Neuronal stem cell (in vitro differentiated cells): ENCODE results near the gene SOX5.

ENCODE experiments used
- DNase-seq: peaks from one replicate; pipeline ENCODE4 v3.0.0-alpha.2; 2013; ENCODE audit warnings: low spot score
- H2AFZ ChIP-seq: one replicate; pipeline ENCODE4 v1.6.1; 2013; ENCODE audit warnings: mild to moderate bottlenecking, low read length, inconsistent platforms
- H2AK5ac ChIP-seq: 2 replicates; pipeline ENCODE4 v1.6.1; 2013; ENCODE audit warnings: low read depth, mild to moderate bottlenecking, inconsistent platforms, low read length, moderate library complexity, mixed read lengths
- H2BK120ac ChIP-seq: 2 replicates; pipeline ENCODE4 v1.6.1; 2013; ENCODE audit warnings: low read depth, mild to moderate bottlenecking, inconsistent platforms, low read length, moderate library complexity, mixed read lengths
- H2BK12ac ChIP-seq: one replicate; pipeline ENCODE4 v1.6.1; 2013; ENCODE audit warnings: low read length, inconsistent platforms
- H2BK15ac ChIP-seq: 2 replicates; pipeline ENCODE4 v1.6.1; 2013; ENCODE audit warnings: mild to moderate bottlenecking, low read length, inconsistent platforms, mixed read lengths
- H2BK5ac ChIP-seq: one replicate; pipeline ENCODE4 v1.6.1; 2013; ENCODE audit warnings: inconsistent platforms, mild to moderate bottlenecking, low read length, moderate library complexity
- H3K14ac ChIP-seq: one replicate; pipeline ENCODE4 v1.6.1; 2013; ENCODE audit warnings: low read length, inconsistent platforms
- H3K18ac ChIP-seq: 2 replicates; pipeline ENCODE4 v1.6.1; 2013; ENCODE audit warnings: low read length, inconsistent platforms
- H3K23ac ChIP-seq: 2 replicates; pipeline ENCODE4 v1.6.1; 2013; ENCODE audit warnings: low read depth, mild to moderate bottlenecking, mixed read lengths, low read length, inconsistent platforms; ENCODE audit not compliant: poor library complexity
- H3K27ac ChIP-seq: replicated peaks from 3 replicates; pipeline ENCODE4 v1.5.1; 2013; ENCODE audit warnings: low read length, inconsistent platforms
- H3K27me3 ChIP-seq, 3 experiments: 2 replicates each; pipeline ENCODE4 v1.6.1; 2013; ENCODE audit warnings: low read length in 3 of 3, mild to moderate bottlenecking in 2 of 3, inconsistent platforms in 1 of 3, low read depth in 1 of 3, mixed read lengths in 1 of 3, moderate library complexity in 1 of 3; ENCODE audit not compliant: control insufficient read depth in 3 of 3, insufficient read depth in 3 of 3
- H3K36me3 ChIP-seq, 2 donors: replicated peaks in 1 of 2; 2 replicates each; pipeline ENCODE4 v1.6.1; 2013; ENCODE audit warnings: low read length in 2 of 2; ENCODE audit not compliant: control insufficient read depth in 2 of 2, insufficient read depth in 2 of 2
- H3K4ac ChIP-seq: 2 replicates; pipeline ENCODE4 v1.6.1; 2013; ENCODE audit warnings: inconsistent platforms, mild to moderate bottlenecking, low read length, moderate library complexity
- H3K4me1 ChIP-seq, 2 donors: 1 replicate in 1 of 2; 2 replicates in 1 of 2; pipeline ENCODE4 v1.6.1; 2013; ENCODE audit warnings: low read length in 2 of 2, low read depth in 1 of 2; ENCODE audit not compliant: control insufficient read depth in 2 of 2, insufficient read depth in 1 of 2
- H3K4me2 ChIP-seq: one replicate; pipeline ENCODE4 v1.6.1; 2013; ENCODE audit warnings: mild to moderate bottlenecking, low read length, inconsistent platforms; ENCODE audit not compliant: insufficient read depth, poor library complexity, severe bottlenecking
- H3K4me3 ChIP-seq, 2 donors: 2 replicates each; pipeline ENCODE4 v1.5.1; 2013; ENCODE audit warnings: low read length in 2 of 2, mild to moderate bottlenecking in 2 of 2, inconsistent platforms in 1 of 2, moderate library complexity in 1 of 2
- H3K79me1 ChIP-seq: one replicate; pipeline ENCODE4 v1.6.1; 2013; ENCODE audit warnings: low read depth, mild to moderate bottlenecking, inconsistent platforms, low read length, moderate library complexity
- H3K9ac ChIP-seq: one replicate; pipeline ENCODE4 v1.6.1; 2013; ENCODE audit warnings: mild to moderate bottlenecking, low read depth, low read length, inconsistent platforms; ENCODE audit not compliant: poor library complexity
- H3K9me3 ChIP-seq, 2 donors: replicated peaks in 1 of 2; 2 replicates each; pipeline versions ENCODE3 to v1.6.1; 2013; ENCODE audit warnings: low read length in 2 of 2, mild to moderate bottlenecking in 2 of 2, inconsistent platforms in 1 of 2, low read depth in 1 of 2, mixed read lengths in 1 of 2, moderate library complexity in 1 of 2; ENCODE audit not compliant: control insufficient read depth in 2 of 2, insufficient read depth in 1 of 2
- H4K8ac ChIP-seq: one replicate; pipeline ENCODE4 v1.6.1; 2013; ENCODE audit warnings: low read depth, mild to moderate bottlenecking, inconsistent platforms, low read length, moderate library complexity
- H4K91ac ChIP-seq: one replicate; pipeline ENCODE4 v1.6.1; 2013; ENCODE audit warnings: low read length, low read depth, mild to moderate bottlenecking, inconsistent platforms; ENCODE audit not compliant: poor library complexity
- WGBS, 2 donors: extraction: QIAGEN DNeasy Blood & Tissue Kit; methylation state at CpG; one replicate each; pipeline ENCODE4 v1.1.7; 2013; ENCODE audit warnings: missing lambda C conversion rate in 2 of 2, mixed read lengths in 1 of 2; ENCODE audit not compliant: insufficient read length in 2 of 2, insufficient replicate concordance in 1 of 2; ENCODE audit errors: extremely low coverage in 2 of 2; 5-methylcytosine and 5-hydroxymethylcytosine counted together

SOX5 gene

DNA sequence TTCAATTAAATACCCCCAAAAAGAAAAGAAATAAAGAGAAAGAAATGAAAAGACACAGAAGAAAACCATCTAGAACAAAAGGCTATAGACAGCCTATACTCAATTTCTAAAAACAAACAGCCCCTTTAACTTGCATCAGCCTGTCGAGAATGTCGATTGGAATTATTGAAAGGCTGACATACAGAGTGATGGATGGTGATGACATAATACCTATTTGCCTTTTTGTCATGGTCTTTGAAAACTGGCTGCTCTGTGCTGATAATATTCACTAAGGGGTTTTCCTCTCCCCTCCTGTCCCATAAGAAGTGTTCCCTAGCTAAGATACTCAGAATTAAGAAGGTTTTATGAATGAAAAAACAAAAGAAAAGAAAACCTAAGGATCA, 393.7 kb downstream of the SOX5 start:
- Histone ChIP-seq H3K4me3 (no peak overlapping the region), H2BK12ac (no peak overlapping the region), H2BK120ac (no peak overlapping the region), H2AK5ac (no peak overlapping the region), H3K9ac (no peak overlapping the region), H3K4me2 (no peak overlapping the region), H3K14ac (no peak overlapping the region), H3K4ac (no peak overlapping the region), H4K91ac (no peak overlapping the region), H2BK5ac (no peak overlapping the region), H3K79me1 (no peaks in the 10 kb centered on the region), H2BK15ac (no peak overlapping the region), H3K27ac (no peak overlapping the region), H3K27me3 (no peaks in the 10 kb centered on the region), H3K23ac (no peak overlapping the region), H3K36me3 (peaks cover 4 to 6% of the 10 kb centered on the region in 2 donors), H3K4me1 (peaks cover 3 to 7% of the 10 kb centered on the region in 2 donors), H2AFZ (no peak overlapping the region), H3K9me3 (peaks cover 0 to 3% of the 10 kb centered on the region in 2 donors), H4K8ac (no peak overlapping the region), H3K18ac (no peak overlapping the region)
- WGBS, 2 donors, result no CpG with 5 or more reads among the region's 2 CpGs
- DNase-seq, result no peak

DNA sequence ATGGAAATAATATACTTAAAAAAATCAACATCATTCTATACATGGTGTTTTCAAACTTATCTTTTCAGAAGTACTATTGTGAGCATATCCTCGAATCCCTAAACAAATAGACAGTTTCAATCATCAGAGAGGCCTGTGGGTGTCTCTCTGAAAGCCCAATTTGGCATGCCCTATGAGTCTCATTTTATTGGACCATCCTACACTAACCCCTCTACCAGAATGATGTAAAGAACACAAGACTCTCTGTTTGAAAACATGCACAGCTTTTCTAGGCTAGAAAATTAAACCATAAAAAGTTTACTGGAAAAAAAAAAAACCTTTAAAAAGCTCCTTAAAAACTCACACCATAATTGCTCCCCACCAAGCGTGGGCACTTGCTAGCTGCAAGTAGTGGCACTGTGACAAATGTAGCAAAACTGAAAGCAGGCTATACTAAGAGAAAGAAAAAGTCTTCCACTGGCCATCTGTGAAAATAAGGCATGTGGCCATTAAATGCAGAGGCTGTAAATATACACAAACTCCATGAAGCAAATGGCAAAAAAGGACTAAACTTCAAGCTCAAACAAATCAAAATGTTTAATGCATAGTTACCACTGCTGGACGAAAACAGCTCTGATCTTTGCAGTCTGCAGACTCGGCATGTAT, 394.2 kb downstream of the SOX5 start:
- no peak overlapping the region for H4K91ac ChIP-seq
- H3K4me1 ChIP-seq, result peaks cover 3 to 7% of the 10 kb centered on the region in 2 donors
- no peak overlapping the region for H4K8ac ChIP-seq
- H3K4ac ChIP-seq, result no peak overlapping the region
- no peak overlapping the region for H2BK15ac ChIP-seq
- no peak for DNase-seq
- H3K9ac ChIP-seq, result no peak overlapping the region
- H2AFZ ChIP-seq, result no peak overlapping the region
- H3K23ac ChIP-seq, result no peak overlapping the region
- WGBS, 2 donors, result no CpG with 5 or more reads among the region's 4 CpGs
- H3K4me3 ChIP-seq, result no peak overlapping the region
- no peak overlapping the region for H2BK120ac ChIP-seq
- no peak overlapping the region for H3K4me2 ChIP-seq
- H3K27me3 ChIP-seq, result no peaks in the 10 kb centered on the region
- H3K27ac ChIP-seq, result peak overlapping the region; percentile 2
- H2AK5ac ChIP-seq, result no peak overlapping the region
- no peaks in the 10 kb centered on the region for H3K79me1 ChIP-seq
- no peak overlapping the region for H3K18ac ChIP-seq
- no peak overlapping the region for H2BK5ac ChIP-seq
- peaks cover under 1 to 4% of the 10 kb centered on the region in 2 donors for H3K36me3 ChIP-seq
- H3K14ac ChIP-seq, result no peak overlapping the region
- H3K9me3 ChIP-seq, result peaks cover 0 to 3% of the 10 kb centered on the region in 2 donors
- no peak overlapping the region for H2BK12ac ChIP-seq

DNA sequence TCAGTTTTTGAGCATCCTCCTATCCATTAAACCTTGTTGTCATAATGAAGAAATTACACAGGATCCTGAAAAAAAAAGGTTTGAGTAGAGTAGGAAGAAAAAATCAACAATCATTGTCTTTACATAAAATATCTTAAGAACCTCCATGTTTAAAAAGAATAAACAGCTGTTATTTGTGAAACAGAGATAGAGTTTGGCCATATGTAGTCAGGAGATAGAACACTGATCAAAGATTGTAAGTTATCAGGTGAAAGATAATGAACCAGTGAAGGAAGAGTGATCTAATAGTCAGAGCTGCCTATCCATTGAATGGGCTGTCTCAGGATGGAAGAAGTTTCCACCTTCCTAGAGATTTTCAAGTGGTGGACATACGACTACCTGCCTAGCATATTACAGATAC, 397.1 kb downstream of the SOX5 start:
- H2AK5ac ChIP-seq, result no peak overlapping the region
- H2BK120ac ChIP-seq, result no peak overlapping the region
- H3K9me3 ChIP-seq, result peaks cover 0 to 3% of the 10 kb centered on the region in 2 donors
- H3K18ac ChIP-seq, result no peak overlapping the region
- peaks cover 0 to 4% of the 10 kb centered on the region in 2 donors for H3K36me3 ChIP-seq
- no peak overlapping the region for H3K9ac ChIP-seq
- H2BK15ac ChIP-seq, result no peak overlapping the region
- H2BK5ac ChIP-seq, result no peak overlapping the region
- WGBS, 2 donors, result no CpG with 5 or more reads among the region's 1 CpG
- no peak for DNase-seq
- H4K91ac ChIP-seq, result no peak overlapping the region
- no peak overlapping the region for H3K4me3 ChIP-seq
- H3K23ac ChIP-seq, result no peak overlapping the region
- H3K4me1 ChIP-seq, result peaks cover 3 to 7% of the 10 kb centered on the region in 2 donors
- no peak overlapping the region for H4K8ac ChIP-seq
- H3K14ac ChIP-seq, result no peak overlapping the region
- no peaks in the 10 kb centered on the region for H3K27me3 ChIP-seq
- H3K27ac ChIP-seq, result no peak overlapping the region
- H3K4me2 ChIP-seq, result no peak overlapping the region
- no peak overlapping the region for H3K4ac ChIP-seq
- no peak overlapping the region for H2AFZ ChIP-seq
- H2BK12ac ChIP-seq, result no peak overlapping the region
- H3K79me1 ChIP-seq, result no peaks in the 10 kb centered on the region

DNA sequence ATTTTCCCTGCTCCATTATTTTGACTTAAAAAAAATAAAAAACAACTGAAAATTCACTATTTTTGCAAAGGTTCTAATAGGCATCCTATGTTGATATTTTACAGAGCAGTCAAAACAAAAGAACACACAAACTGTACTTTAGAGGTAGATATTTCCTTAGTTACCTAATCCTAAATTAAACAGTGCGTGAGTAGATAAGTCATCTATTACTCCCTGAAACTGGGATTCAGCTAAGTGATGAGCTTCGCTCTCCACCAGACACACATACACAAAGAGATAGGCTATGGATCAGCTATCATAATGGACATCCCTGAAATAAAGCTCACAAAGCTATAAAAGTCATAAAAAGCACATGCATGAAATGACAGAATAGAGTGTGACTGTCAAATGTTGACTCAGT, 398.7 kb downstream of the SOX5 start:
- no peak overlapping the region for H3K27ac ChIP-seq
- H2BK5ac ChIP-seq, result no peak overlapping the region
- peaks cover 0 to 3% of the 10 kb centered on the region in 2 donors for H3K9me3 ChIP-seq
- no peak overlapping the region for H2AK5ac ChIP-seq
- no peaks in the 10 kb centered on the region for H3K79me1 ChIP-seq
- no peak overlapping the region for H2BK12ac ChIP-seq
- H3K4me1 ChIP-seq, result peaks cover 0 to 5% of the 10 kb centered on the region in 2 donors
- H3K4me2 ChIP-seq, result no peak overlapping the region
- no peak overlapping the region for H3K4ac ChIP-seq
- no peak overlapping the region for H3K4me3 ChIP-seq
- no CpG with 5 or more reads among the region's 2 CpGs for WGBS, 2 donors
- no peaks in the 10 kb centered on the region for H3K27me3 ChIP-seq
- H2BK15ac ChIP-seq, result no peak overlapping the region
- no peak overlapping the region for H3K18ac ChIP-seq
- H4K8ac ChIP-seq, result no peak overlapping the region
- H3K36me3 ChIP-seq, result peaks cover 5 to 7% of the 10 kb centered on the region in 2 donors
- H2AFZ ChIP-seq, result no peak overlapping the region
- H4K91ac ChIP-seq, result no peak overlapping the region
- no peak overlapping the region for H2BK120ac ChIP-seq
- H3K23ac ChIP-seq, result no peak overlapping the region
- no peak for DNase-seq
- H3K9ac ChIP-seq, result no peak overlapping the region
- H3K14ac ChIP-seq, result no peak overlapping the region
